Measurements from ENCODE around the gene UCK2. TPM values are rescaled to one million over a fixed set of nuclear protein-coding genes. Genes with fewer than 3 reads are reported as not detected.

UCK2 gene
- total and polyA plus RNA-seq, 2 donors (not counting 3 experiments of a cell fraction or from before 2014, with no cell fraction given): 62.3 to 74.7 TPM

- no peak overlapping the region for H2AFZ ChIP-seq (ENCODE audit: low read depth, low read length)
- H3K4me2 ChIP-seq (ENCODE audit: insufficient read depth, low read length): no peak overlapping the region
- FAIRE-seq (no peak), DNase-seq (ENCODE audit: low read depth, low spot score) (no peak)
- H4K20me1 ChIP-seq (replicated peaks; ENCODE audit: control insufficient read depth, extremely low read depth, insufficient read depth, low read length): no peaks in the 10 kb centered on the region
- ChIA-PET CTCF (interaction anchor here (1.3 kb wide), 1 partner anchor 39 kb away, joined by 3 read pairs; no protein-coding TSS in a partner anchor), POLR2A (no interaction called here)
- intact Hi-C loops (cut with micrococcal nuclease): no loop called here
- no peaks in the 10 kb centered on the region for H3K9me1 ChIP-seq (replicated peaks; ENCODE audit: control insufficient read depth, extremely low read depth, insufficient read depth, low read length)
- H3K4me1 ChIP-seq (ENCODE audit: control insufficient read depth, extremely low read depth, insufficient read depth, low read length): peaks cover 7% of the 10 kb centered on the region
- H3K9me3 ChIP-seq (replicated peaks; ENCODE audit: control insufficient read depth, insufficient read depth, low read length): no peaks in the 10 kb centered on the region
- TF ChIP-seq POLR2AphosphoS5 (IDR thresholded peaks at IDR 0.05; ENCODE audit: insufficient read depth, low read depth, low read length) (no peak), EZH2 (IDR thresholded peaks at IDR 0.05; ENCODE audit: borderline replicate concordance, low read depth, low read length, severe bottlenecking) (no peak), CTCF (IDR thresholded peaks at IDR 0.05; ENCODE audit: extremely low read depth in 1 of 2, insufficient read depth in 1 of 2, low read depth in 1 of 2, low read length in 2 of 2) (no peak), POLR2A (IDR thresholded peaks at IDR 0.05; ENCODE audit: low read depth, low read length) (no peak), GATA2 (IDR thresholded peaks at IDR 0.05; ENCODE audit: insufficient read depth, insufficient read length, low read depth, low read length) (no peak), MYC (IDR thresholded peaks at IDR 0.05; ENCODE audit: low read depth, low read length) (no peak), JUN (IDR thresholded peaks at IDR 0.05; ENCODE audit: borderline replicate concordance, insufficient read depth, insufficient read length, low read depth) (no peak), FOS (IDR thresholded peaks at IDR 0.05; ENCODE audit: borderline replicate concordance, insufficient read depth, low read length) (no peak)
- TF ChIP-seq, protein P1, sequence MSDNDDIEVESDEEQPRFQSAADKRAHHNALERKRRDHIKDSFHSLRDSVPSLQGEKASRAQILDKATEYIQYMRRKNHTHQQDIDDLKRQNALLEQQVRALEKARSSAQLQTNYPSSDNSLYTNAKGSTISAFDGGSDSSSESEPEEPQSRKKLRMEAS (IDR thresholded peaks at IDR 0.05; ENCODE audit: insufficient read depth, insufficient read length): no peak
- H3K36me3 ChIP-seq (ENCODE audit: control insufficient read depth in 2 of 2, extremely low read depth in 1 of 2, insufficient read depth in 2 of 2, low read length in 2 of 2): no peaks in the 10 kb centered on the region
- peaks cover 97% of the 10 kb centered on the region for H3K79me2 ChIP-seq (ENCODE audit: control insufficient read depth, insufficient read depth, low read length)
- dilution Hi-C loops (cut with MboI; ENCODE audit: extremely low pct_ligation_motif_present, low sequenced_read_pairs): no loop called here
- no peak overlapping the region for H3K27ac ChIP-seq (ENCODE audit: insufficient read depth, low read depth, low read length)
- BruUV-seq (replicated peaks): no TSS peak
- H3K9ac ChIP-seq (replicated peaks; ENCODE audit: extremely low read depth, insufficient read depth, low read length): no peak overlapping the region
- H3K4me3 ChIP-seq (replicated peaks in 1 of 3; ENCODE audit: insufficient read depth in 1 of 3, low read depth in 1 of 3, low read length in 3 of 3): no peak overlapping the region
- H3K27me3 ChIP-seq (ENCODE audit: control insufficient read depth in 2 of 2, insufficient read depth in 2 of 2, low read length in 2 of 2): no peaks in the 10 kb centered on the region
These were observed 48.2 kb downstream of the UCK2 start for GRCh38 chr1:165875604-165876003.
